ENCODE results near the gene SNX10.
A peak's percentile ranks its signal among the peaks of the same experiment; 100 is the strongest.

SNX10 gene

GRCh38 chr7:26409661-26410547 lies 118.2 kb downstream of the SNX10 start:
- CTCF ChIA-PET: no interaction called here
- DNase-seq (ENCODE audit: extremely low spot score): no peak

GRCh38 chr7:26413007-26413691 lies 121.5 kb downstream of the SNX10 start:
- CTCF ChIA-PET: interaction anchor here (0.5 kb wide), 1 partner anchor 281 kb away, joined by 3 read pairs; no protein-coding TSS in a partner anchor
- POLR2A ChIA-PET: interaction anchor here (0.8 to 1.1 kb wide), 2 partner anchors 15 to 200 kb away, joined by 3 to 5 read pairs; no protein-coding TSS in a partner anchor
- no peak for TF ChIP-seq FOXA1 (IDR thresholded peaks at IDR 0.05)
- TF ChIP-seq ARNT (IDR thresholded peaks at IDR 0.05): no peak
- DNase-seq (ENCODE audit: extremely low spot score): no peak

More at GRCh38 chr7:26409661-26410547, 118.2 kb downstream of the SNX10 start:
- no peak for TF ChIP-seq SP1 (IDR thresholded peaks at IDR 0.05)
- no peak for TF ChIP-seq SUZ12 (IDR thresholded peaks at IDR 0.05)
- TF ChIP-seq CTBP1 (IDR thresholded peaks at IDR 0.05; ENCODE audit: borderline replicate concordance): no peak
- no peak for TF ChIP-seq ZNF384 (IDR thresholded peaks at IDR 0.05)
- no peak for TF ChIP-seq TARDBP (IDR thresholded peaks at IDR 0.05)
- TF ChIP-seq ARNT (IDR thresholded peaks at IDR 0.05): no peak
- no peak for TF ChIP-seq HDGF (IDR thresholded peaks at IDR 0.05; ENCODE audit: borderline replicate concordance)
- no peak for TF ChIP-seq NFRKB (IDR thresholded peaks at IDR 0.05)
- TF ChIP-seq BHLHE40 (IDR thresholded peaks at IDR 0.05; ENCODE audit: borderline replicate concordance): no peak
- no peak for TF ChIP-seq ELF4 (IDR thresholded peaks at IDR 0.05)
- no peak for TF ChIP-seq FOXA1 (IDR thresholded peaks at IDR 0.05)
- TF ChIP-seq, protein P1, sequence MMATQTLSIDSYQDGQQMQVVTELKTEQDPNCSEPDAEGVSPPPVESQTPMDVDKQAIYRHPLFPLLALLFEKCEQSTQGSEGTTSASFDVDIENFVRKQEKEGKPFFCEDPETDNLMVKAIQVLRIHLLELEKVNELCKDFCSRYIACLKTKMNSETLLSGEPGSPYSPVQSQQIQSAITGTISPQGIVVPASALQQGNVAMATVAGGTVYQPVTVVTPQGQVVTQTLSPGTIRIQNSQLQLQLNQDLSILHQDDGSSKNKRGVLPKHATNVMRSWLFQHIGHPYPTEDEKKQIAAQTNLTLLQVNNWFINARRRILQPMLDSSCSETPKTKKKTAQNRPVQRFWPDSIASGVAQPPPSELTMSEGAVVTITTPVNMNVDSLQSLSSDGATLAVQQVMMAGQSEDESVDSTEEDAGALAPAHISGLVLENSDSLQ (IDR thresholded peaks at IDR 0.05): no peak
- POLR2A ChIA-PET: interaction anchor here (1.8 kb wide), 1 partner anchor 12 kb away, joined by 10 read pairs; no protein-coding TSS in a partner anchor

DNA sequence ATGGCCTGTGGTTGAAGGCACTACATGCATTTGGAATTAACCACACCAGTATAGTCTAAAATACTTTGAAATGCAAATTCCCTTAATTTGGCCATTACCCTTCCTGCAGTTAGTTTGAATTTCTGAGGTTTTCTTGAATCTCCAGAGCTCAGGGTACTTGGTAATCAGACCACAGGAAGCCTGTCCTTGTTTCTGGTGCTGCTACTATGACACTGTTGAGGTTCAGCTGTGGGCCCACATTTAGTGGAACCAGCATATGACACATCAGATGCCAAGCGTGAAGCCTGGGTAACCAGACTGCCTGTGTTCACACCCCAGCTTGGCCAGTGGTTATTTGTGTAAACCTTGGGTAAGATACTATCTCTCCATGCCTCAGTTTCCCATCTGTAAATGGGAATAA lies 124.3 kb downstream of the SNX10 start:
- ChIA-PET POLR2A (no interaction called here), CTCF (no interaction called here)

DNA sequence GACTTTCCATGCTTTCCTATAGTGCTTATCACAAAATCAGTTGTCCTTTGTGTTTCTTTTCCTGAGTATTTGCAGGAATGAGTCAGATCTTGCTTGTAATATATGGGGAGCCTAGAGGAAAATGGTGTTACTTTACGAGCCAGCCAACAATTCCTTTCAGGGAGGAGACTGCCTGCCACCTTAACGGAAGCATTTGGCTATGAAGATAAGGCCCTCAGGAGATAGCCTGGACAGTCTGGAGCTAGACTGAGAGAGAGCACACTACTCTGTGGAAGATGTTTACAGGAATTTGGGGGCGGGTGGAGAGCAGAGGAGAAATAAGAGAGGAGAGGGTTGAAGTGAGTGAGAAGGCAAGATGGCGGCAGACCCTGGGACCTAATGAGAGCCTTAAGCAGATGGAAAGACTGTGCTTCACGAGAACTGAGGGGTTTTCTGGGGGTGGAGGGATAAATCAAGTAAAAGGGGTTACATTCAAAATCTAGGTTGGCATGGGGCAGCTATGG lies 126.3 kb downstream of the SNX10 start:
- TF ChIP-seq NFRKB (IDR thresholded peaks at IDR 0.05) (no peak), BHLHE40 (IDR thresholded peaks at IDR 0.05; ENCODE audit: borderline replicate concordance) (no peak), SP1 (IDR thresholded peaks at IDR 0.05) (no peak), HDGF (IDR thresholded peaks at IDR 0.05; ENCODE audit: borderline replicate concordance) (no peak)
- no peak for DNase-seq (ENCODE audit: extremely low spot score)
- POLR2A ChIA-PET: no interaction called here
- CTCF ChIA-PET: no interaction called here

More for the DNA sequence above, 124.3 kb downstream of the SNX10 start:
- no peak for TF ChIP-seq NFRKB (IDR thresholded peaks at IDR 0.05)
- no peak for TF ChIP-seq FOXM1 (IDR thresholded peaks at IDR 0.05; ENCODE audit: borderline replicate concordance)
- TF ChIP-seq LEF1 (IDR thresholded peaks at IDR 0.05; ENCODE audit: borderline replicate concordance): no peak
- no peak for TF ChIP-seq HDGF (IDR thresholded peaks at IDR 0.05; ENCODE audit: borderline replicate concordance)
- TF ChIP-seq, protein P1 (IDR thresholded peaks at IDR 0.05): no peak
- no peak for TF ChIP-seq ARNT (IDR thresholded peaks at IDR 0.05)
- TF ChIP-seq CTBP1 (IDR thresholded peaks at IDR 0.05; ENCODE audit: borderline replicate concordance): no peak
- no peak for TF ChIP-seq SP1 (IDR thresholded peaks at IDR 0.05)
- TF ChIP-seq ELF4 (IDR thresholded peaks at IDR 0.05): no peak
- no peak for TF ChIP-seq ZNF384 (IDR thresholded peaks at IDR 0.05)
- no peak for TF ChIP-seq L3MBTL2 (conservative IDR thresholded peaks at IDR 0.05)
- no peak for TF ChIP-seq FOXA1 (IDR thresholded peaks at IDR 0.05)
- TF ChIP-seq FOXK2 (IDR thresholded peaks at IDR 0.05): no peak
- DNase-seq (ENCODE audit: extremely low spot score): no peak

- TF ChIP-seq ZNF384 (IDR thresholded peaks at IDR 0.05): no peak
- TF ChIP-seq BHLHE40 (IDR thresholded peaks at IDR 0.05; ENCODE audit: borderline replicate concordance): no peak
- TF ChIP-seq, protein P1 (IDR thresholded peaks at IDR 0.05): peak; percentile 62; the same call in 1 of the 2 replicates
- CTCF ChIA-PET: no interaction called here
- no peak for DNase-seq (ENCODE audit: extremely low spot score)
- POLR2A ChIA-PET: interaction anchor here (1.1 kb wide), 1 partner anchor 21 kb away, joined by 3 read pairs; no protein-coding TSS in a partner anchor
Measured at GRCh38 chr7:26419198-26419597, 127.5 kb downstream of the SNX10 start.

DNA sequence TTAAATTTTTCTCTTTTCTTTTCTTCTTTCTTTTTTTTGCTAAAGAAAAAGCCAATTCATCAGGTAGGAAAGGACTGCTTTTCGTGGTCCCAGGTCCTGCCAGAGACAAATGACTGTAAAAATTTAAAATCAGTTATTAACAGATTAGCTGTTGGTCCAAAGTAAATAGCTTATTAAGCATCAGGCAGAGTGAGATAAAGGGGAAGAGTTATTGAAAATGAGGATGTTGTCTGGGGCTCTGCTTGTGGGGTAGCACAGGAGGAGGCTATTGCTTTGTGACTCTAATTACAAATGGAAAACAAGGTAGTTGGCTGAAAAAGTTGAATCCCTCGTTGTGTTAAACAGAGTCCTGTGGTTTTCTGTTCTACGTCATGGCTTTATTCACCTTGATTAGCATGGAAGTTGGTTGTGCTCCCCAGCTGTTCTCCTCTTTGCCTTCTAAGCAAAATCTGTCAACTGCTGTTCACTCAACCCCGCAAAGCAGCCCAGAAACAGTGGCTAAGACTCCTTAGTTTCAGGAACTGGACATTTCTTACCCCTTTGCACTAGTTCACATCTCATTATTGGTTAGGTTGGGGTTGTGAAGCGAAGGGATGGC lies 128.9 kb downstream of the SNX10 start:
- no peak for DNase-seq (ENCODE audit: extremely low spot score)
- TF ChIP-seq FOXA1 (IDR thresholded peaks at IDR 0.05) (no peak), SP1 (IDR thresholded peaks at IDR 0.05) (no peak), FOXK2 (IDR thresholded peaks at IDR 0.05) (no peak), ZNF384 (IDR thresholded peaks at IDR 0.05) (no peak), BHLHE40 (IDR thresholded peaks at IDR 0.05; ENCODE audit: borderline replicate concordance) (no peak), ARNT (IDR thresholded peaks at IDR 0.05) (no peak), LEF1 (IDR thresholded peaks at IDR 0.05; ENCODE audit: borderline replicate concordance) (no peak), NFRKB (IDR thresholded peaks at IDR 0.05) (no peak), ELF4 (IDR thresholded peaks at IDR 0.05) (no peak)
- TF ChIP-seq, protein P1 (IDR thresholded peaks at IDR 0.05): no peak
- ChIA-PET POLR2A (interaction anchor here (0.6 kb wide), 1 partner anchor 21 kb away, joined by 3 read pairs; no protein-coding TSS in a partner anchor), CTCF (no interaction called here)

All from HEK293T (cell line).